NCI-H1105 (cell line): Measurements from ENCODE around the gene KRT33A.

Source experiments
- DNase-seq: peaks from one replicate; lab custom pipeline; 2025; lab: John Stamatoyannopoulos, UW

KRT33A gene

DNA sequence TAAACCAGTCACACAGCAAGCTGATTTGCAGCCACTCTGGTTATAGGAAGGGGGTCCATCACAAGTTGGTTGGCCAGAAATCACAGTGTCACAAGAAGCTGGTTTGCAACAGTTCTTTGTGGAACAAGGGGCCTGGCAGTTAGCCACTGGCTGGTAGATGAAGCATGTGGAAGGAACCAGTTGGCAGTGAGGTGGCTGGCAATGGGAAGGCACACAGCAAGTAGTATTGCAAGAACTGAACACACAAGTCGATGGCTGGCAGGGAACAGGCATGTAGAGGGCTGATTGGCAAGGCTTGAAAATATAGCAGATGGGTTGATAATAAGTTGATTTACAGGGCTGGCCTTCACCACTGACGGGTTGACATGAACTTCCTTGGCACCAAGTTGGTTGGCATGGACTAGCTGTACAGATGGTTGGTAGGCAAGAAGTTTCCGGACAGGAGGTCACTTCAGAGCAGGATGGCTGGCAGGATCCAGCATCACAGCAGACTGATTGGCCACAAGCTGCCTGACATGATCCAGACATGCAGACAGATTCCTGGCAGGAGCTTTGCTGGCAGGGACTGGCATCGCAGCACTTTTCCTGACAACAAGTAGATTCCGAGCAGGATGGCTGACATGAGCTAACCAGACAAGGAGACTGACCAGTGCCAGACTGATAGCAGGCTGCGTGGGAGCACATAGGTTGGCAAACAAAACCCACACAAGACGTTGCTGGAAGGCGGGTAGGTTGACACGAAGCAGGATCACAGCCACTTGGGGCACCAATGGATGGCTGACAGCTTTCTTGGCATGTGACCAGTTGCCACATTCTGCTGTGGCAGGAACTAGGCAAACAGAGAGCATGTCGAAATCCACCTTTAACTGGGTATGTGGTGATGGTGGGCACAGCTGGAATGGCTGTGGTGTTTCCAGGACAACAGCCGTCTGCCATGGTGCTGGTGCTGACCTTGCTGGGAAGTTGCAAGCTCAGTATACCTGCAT is 48.4 kb downstream of the KRT33A start, which contains the start of gene KRTAP29-1:
TSS of gene KRTAP29-1 (minus strand) at position 936 of the 986 bp plus-strand sequence. CDS start at position 936, 0 bp downstream.
- DNase-seq, result no peak

DNA sequence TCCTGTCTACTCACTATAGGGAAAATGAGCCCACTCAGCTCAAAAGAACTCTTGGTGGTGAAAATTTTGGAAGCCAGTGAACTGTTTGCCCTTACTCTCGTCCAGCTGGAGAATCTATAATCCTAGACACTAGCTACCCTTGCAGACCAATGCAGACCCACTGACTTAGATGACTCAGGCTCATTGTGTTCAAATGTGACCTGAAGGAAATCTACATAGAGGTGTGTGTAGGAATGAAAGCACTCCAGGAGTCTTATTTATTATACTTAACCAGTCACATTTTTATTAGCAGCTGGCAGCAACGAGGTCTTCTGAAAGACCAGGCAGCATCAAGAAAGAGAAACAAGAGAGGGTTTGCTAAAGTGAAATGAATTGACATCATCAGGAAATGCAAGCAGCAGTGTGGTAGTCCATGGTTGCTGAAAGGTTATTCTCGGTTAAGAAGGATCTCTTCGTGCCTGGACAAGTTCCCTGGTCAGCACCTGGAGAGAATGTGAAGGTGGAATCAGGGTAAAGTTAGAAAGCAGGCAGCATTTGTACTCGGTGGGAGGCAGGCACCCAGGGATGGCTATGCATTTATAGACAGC is 49.3 kb downstream of the KRT33A start:
- DNase-seq, result no peak

DNA sequence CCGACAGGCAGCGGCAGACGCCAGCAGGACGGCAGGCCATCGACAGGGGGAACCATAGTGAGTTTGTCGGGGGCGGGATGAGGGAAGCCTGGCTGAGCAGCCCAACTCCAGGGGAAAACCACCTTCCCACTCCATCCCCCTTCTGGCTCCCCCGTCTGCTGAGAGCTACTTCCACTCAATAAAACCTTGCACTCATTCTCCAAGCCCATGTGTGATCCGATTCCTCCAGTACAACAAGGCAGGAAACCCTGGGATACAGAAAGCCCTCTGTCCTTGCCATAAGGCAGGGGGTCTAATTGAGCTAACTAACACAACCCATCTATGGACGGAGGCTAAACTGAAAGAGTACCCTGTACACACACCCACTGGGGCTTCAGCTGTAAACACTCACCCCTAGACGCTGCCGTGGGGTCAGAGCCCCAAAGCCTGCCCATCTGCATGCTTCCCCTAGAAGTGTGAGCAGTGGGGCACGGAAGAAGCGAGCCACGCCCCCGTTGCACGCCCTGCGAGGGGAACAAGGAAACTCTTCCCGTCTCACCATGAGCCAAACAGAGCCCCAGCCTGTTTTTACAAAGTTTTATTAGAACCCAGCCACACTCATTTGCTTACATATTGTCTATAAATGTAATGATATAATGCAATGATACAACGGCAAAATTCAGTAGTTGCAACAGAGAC is 52.0 kb downstream of the KRT33A start:
- no peak for DNase-seq

DNA sequence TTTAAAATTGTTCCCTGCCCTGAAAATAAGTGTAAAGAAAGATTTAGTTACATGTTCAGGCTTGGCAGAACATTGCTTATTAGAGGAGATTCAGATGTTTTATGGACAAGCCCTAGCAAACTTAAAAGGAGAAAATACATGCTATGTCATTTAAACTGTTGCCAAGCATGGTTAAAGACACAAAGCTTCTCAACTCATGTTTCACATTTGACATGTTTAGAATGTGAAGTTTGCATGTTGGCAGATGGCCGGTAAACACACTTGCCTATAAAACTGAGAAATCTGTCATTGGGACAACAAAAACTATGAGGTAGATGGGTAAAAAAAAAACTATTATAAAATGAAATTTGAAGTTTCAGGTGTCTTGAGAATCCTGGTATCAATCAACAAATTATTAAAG is 53.8 kb downstream of the KRT33A start:
- no peak for DNase-seq
